DOHH2 (cell line): Measurements from ENCODE around the gene PPFIA4.

Source experiments
- CTCF ChIP-seq: fragments of 200-600 bp; sonication (generic); IDR thresholded peaks from one replicate; pipeline ENCODE4 v1.5.1; 2014; ENCODE audit warnings: antibody characterized with exemption, mild to moderate bottlenecking, low read depth, low read length; ENCODE audit not compliant: poor library complexity, severe bottlenecking
- EZH2phosphoT487 ChIP-seq: fragments of 200-600 bp; sonication (generic); IDR thresholded peaks from 2 replicates; pipeline ENCODE4 v1.6.1; 2017; ENCODE audit warnings: borderline replicate concordance, mild to moderate bottlenecking, antibody characterized with exemption, low read length, moderate library complexity, mixed read lengths

DNA sequence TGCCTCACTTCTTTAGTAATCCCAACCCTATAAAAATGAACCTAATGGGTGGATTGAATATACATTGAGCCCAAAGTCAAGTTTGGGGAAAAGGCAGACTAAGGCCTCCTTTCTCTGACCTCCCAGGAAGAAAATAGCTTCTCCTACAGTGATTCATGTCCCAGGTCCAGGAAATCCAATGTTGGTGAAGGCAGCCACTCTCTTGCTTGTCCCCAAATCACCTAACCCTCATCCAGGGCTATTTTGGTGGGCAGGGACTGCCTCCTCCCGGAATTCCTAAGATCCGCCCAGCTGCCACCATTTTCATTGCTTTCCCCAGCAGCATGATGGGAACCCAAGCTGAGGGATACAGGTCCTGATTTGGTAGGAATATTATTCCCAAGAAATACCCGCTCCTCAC lies 51.1 kb downstream of the PPFIA4 start:
- no peak for TF ChIP-seq CTCF
- TF ChIP-seq EZH2phosphoT487: no peak
